IPS DF 6.9 (cell line): Measurements from ENCODE around the gene KIF25.

Source experiments
- DNase-seq: peaks from one replicate; pipeline ENCODE4 v3.0.0-alpha.2; 2013; ENCODE audit warnings: low read depth, low spot score
- H3K27ac ChIP-seq: one replicate; pipeline ENCODE4 v1.5.1; 2013; ENCODE audit warnings: low read length, control low read depth
- H3K27me3 ChIP-seq: 2 replicates; pipeline ENCODE4 v1.6.1; 2013; ENCODE audit warnings: mild to moderate bottlenecking, low read length; ENCODE audit not compliant: control insufficient read depth, insufficient read depth
- H3K36me3 ChIP-seq: 2 replicates; pipeline ENCODE4 v1.6.1; 2013; ENCODE audit warnings: low read length; ENCODE audit not compliant: control insufficient read depth, insufficient read depth
- H3K4me1 ChIP-seq: 2 replicates; pipeline ENCODE4 v1.6.1; 2013; ENCODE audit warnings: low read length; ENCODE audit not compliant: control insufficient read depth, insufficient read depth
- H3K4me3 ChIP-seq: 2 replicates; pipeline ENCODE4 v1.5.1; 2013; ENCODE audit warnings: mild to moderate bottlenecking, low read length
- H3K9me3 ChIP-seq: 2 replicates; pipeline ENCODE4 v1.6.1; 2013; ENCODE audit warnings: low read length, inconsistent platforms; ENCODE audit not compliant: control insufficient read depth, insufficient read depth
- WGBS: extraction: QIAGEN DNeasy Blood & Tissue Kit; methylation state at CpG from one replicate; pipeline ENCODE4 v1.1.7; 2013; ENCODE audit warnings: mixed read lengths, missing lambda C conversion rate; ENCODE audit not compliant: insufficient read length, insufficient coverage; 5-methylcytosine and 5-hydroxymethylcytosine counted together

KIF25 gene

GRCh38 chr6:168043193-168043847 is 45.8 kb downstream of the KIF25 start:
- H3K27ac ChIP-seq: no peak overlapping the region
- no peaks in the 10 kb centered on the region for H3K4me1 ChIP-seq
- H3K4me3 ChIP-seq: no peak overlapping the region
- DNase-seq: no peak
- no peaks in the 10 kb centered on the region for H3K27me3 ChIP-seq
- 0 out of 2 replicates have a peak, but pooled peaks cover 1% of the 10 kb centered on the region for H3K9me3 ChIP-seq
- H3K36me3 ChIP-seq: peaks cover 2% of the 10 kb centered on the region; the same call in 1 of the 2 replicates
- no CpG with 5 or more reads among the region's 17 CpGs for WGBS

DNA sequence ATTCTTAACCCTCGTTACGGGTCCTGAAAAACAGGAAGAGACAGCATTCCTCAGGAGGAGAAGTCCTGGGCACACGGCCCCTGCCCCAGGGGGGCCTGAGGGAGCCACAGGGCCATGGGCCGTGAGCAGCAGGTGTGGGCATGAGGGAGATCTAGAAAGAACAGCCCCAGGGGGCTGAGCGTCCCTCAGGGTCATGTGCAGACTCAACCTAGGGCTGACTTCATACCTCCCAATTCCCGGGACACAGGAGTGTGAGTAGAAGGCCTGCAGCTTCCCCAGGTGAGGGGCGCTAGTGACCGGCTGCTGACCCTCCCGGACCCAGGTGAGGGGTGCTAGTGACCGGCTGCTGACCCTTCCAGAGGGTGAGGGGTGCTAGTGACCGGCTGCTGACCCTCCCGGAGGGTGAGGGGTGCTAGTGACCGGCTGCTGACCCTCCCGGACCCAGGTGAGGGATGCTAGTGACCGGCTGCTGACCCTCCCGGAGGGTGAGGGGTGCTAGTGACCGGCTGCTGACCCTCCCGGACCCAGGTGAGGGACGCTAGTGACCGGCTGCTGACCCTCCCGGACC is 46.5 kb downstream of the KIF25 start:
- no peak overlapping the region for H3K27ac ChIP-seq
- no peak overlapping the region for H3K4me3 ChIP-seq
- no CpG with 5 or more reads among the region's 21 CpGs for WGBS
- peaks cover 2% of the 10 kb centered on the region; the same call in 1 of the 2 replicates for H3K36me3 ChIP-seq
- no peak for DNase-seq
- no peaks in the 10 kb centered on the region for H3K4me1 ChIP-seq
- 0 out of 2 replicates have a peak, but pooled peaks cover 1% of the 10 kb centered on the region for H3K9me3 ChIP-seq
- no peaks in the 10 kb centered on the region for H3K27me3 ChIP-seq

DNA sequence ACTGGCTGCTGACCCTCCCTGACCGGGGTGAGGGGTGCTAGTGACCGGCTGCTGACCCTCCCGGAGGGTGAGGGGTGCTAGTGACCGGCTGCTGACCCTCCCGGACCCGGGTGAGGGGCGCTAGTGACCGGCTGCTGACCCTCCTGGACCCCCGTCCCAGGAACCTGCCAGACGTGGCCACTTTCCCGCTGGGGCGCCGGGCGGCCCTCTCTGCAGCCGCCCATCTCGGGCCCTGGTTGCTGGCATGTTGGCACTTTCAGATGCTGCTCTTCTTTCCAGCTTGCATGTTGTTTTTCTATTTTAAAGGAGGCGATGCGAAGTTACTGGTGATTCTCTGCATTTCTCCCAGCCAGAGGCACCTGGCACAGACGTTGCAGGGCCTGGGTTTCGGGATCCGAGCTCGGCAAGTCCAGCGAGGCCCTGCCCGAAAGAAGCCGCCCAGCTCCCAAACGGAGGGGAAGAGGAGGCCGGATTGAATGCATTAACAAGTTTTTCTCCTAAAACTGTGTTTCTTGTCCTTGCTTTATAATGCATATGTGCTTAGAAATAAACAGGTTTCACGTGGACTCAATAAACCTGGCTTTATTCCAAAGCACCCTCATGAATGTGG is 47.2 kb downstream of the KIF25 start:
- Histone ChIP-seq H3K9me3 (0 out of 2 replicates have a peak, but pooled peaks cover 1% of the 10 kb centered on the region), H3K27me3 (no peaks in the 10 kb centered on the region), H3K36me3 (peaks cover 2% of the 10 kb centered on the region; the same call in 1 of the 2 replicates), H3K4me1 (no peaks in the 10 kb centered on the region), H3K27ac (no peak overlapping the region), H3K4me3 (no peak overlapping the region)
- DNase-seq: no peak
- no CpG with 5 or more reads among the region's 28 CpGs for WGBS

DNA sequence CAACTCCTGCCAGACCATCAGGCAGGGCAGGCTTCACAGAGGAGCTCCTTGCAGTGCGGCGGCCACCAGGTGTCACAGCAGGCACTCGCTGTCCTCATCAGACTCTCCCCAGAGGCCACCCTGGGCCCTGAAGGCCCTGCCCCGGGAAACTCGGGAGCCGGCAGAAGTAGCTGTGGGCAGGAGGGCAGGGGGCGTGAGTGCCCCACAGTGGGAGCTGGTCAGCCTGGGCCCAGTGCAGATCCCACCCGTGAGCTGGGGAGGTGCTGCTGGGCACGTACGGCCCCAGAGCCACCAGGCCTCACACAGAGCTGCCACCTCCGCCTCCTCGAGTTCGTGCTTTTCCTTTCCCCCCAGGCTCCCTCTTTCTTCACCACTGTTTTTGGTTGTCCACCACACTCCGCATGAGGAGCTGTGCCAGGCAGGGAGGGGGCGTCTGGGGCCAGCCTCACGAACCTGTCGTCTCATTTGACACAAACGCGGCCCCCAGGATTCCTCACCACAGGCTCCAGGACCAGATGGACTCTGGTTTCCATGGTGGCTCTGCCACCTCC is 47.7 kb downstream of the KIF25 start:
- Histone ChIP-seq H3K27me3 (no peaks in the 10 kb centered on the region), H3K27ac (no peak overlapping the region), H3K9me3 (no peaks in the 10 kb centered on the region), H3K4me1 (no peaks in the 10 kb centered on the region), H3K4me3 (no peak overlapping the region), H3K36me3 (peaks cover 2% of the 10 kb centered on the region; the same call in 1 of the 2 replicates)
- no peak for DNase-seq
- WGBS: no CpG with 5 or more reads among the region's 19 CpGs

DNA sequence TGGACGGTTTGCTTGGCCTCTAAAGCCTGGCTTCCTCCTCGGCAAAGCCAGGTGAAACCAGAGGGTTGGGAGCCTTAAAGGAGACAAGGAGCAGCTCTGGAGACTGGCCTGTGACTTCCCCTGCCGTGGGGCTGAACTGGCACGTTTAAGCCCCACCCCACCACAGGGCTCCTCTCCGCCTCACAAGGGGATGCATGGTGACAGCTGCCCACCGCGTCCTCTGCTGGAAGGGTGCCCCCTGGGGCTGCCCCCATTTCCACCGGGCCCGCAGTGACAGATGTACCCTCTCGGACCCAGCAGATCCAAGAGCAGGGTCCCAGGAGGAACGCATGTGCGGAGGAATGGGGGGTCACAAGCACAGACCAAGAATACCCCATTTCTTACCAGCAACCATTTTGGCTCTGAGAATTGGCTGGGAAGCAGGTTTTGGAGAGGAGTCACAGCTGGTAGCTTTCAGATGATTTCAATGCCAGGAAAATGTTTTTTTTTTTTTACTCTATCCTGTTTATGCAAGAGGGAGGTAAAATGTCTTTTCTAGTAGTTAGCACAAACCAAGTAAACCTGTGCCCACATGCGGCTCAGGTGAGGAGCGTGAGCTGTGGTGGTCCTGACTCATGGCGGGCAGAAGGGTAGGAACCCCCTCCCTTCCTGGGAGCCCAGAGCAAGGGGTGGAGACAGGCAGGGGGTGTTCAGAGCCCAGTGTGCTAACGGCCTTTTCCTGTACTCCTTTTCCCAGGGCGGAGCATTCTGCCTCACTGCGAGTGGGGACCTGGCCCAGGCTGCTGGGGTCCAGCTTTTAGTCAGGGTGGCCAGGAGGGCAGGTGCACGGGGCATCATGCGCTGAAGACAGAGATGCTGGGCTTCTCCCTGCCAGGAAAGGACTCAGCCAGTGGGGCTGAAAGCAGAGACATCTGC is 48.5 kb downstream of the KIF25 start:
- Histone ChIP-seq H3K27ac (no peak overlapping the region), H3K4me1 (no peaks in the 10 kb centered on the region), H3K36me3 (peaks cover 2% of the 10 kb centered on the region; the same call in 1 of the 2 replicates), H3K4me3 (no peak overlapping the region), H3K27me3 (no peaks in the 10 kb centered on the region), H3K9me3 (no peaks in the 10 kb centered on the region)
- WGBS: no CpG with 5 or more reads among the region's 20 CpGs
- no peak for DNase-seq

DNA sequence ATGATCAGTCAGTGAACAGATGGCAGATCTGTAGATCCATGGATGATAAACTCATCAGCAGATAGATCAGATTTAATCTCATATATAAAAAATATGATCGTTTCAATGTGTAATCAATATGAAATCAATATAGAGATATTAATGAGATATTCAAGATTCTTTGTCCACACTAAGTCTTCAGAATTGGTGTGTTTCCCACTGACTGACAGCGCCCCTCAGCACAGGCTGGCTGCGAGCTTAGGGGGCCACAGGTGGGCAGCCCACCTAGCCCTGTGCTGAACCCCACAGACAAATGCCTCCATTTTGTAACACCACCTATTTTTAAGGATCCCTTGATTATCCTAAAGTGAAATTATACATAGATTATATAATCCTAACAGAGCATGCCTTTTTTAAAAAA is 49.2 kb downstream of the KIF25 start:
- H3K4me3 ChIP-seq: no peak overlapping the region
- H3K27ac ChIP-seq: no peak overlapping the region
- no CpG with 5 or more reads among the region's 3 CpGs for WGBS
- no peak for DNase-seq
- H3K27me3 ChIP-seq: no peaks in the 10 kb centered on the region
- no peaks in the 10 kb centered on the region for H3K9me3 ChIP-seq
- no peaks in the 10 kb centered on the region for H3K4me1 ChIP-seq
- peaks cover 1% of the 10 kb centered on the region; the same call in 1 of the 2 replicates for H3K36me3 ChIP-seq

- H3K4me3 ChIP-seq: no peak overlapping the region; the same call in 1 of the 2 replicates
- H3K36me3 ChIP-seq: no peaks in the 10 kb centered on the region; the same call in 1 of the 2 replicates
- H3K27me3 ChIP-seq: no peaks in the 10 kb centered on the region
- no peaks in the 10 kb centered on the region for H3K4me1 ChIP-seq
- no peak for DNase-seq
- H3K27ac ChIP-seq: no peak overlapping the region
- no CpG with 5 or more reads among the region's 31 CpGs for WGBS
- no peaks in the 10 kb centered on the region for H3K9me3 ChIP-seq
Observed at GRCh38 chr6:168047841-168048723, 50.6 kb downstream of the KIF25 start.

- no CpG with 5 or more reads among the region's 10 CpGs for WGBS
- H3K27me3 ChIP-seq: no peaks in the 10 kb centered on the region
- no peak for DNase-seq
- no peak overlapping the region for H3K27ac ChIP-seq
- no peaks in the 10 kb centered on the region; the same call in 1 of the 2 replicates for H3K36me3 ChIP-seq
- H3K9me3 ChIP-seq: no peaks in the 10 kb centered on the region
- no peaks in the 10 kb centered on the region for H3K4me1 ChIP-seq
- H3K4me3 ChIP-seq: no peak overlapping the region
Observed at GRCh38 chr6:168048724-168049025, 51.2 kb downstream of the KIF25 start.

GRCh38 chr6:168049277-168049676 is 51.8 kb downstream of the KIF25 start:
- no peak for DNase-seq
- H3K4me1 ChIP-seq: no peaks in the 10 kb centered on the region; the same call in 1 of the 2 replicates
- no CpG with 5 or more reads among the region's 20 CpGs for WGBS
- H3K4me3 ChIP-seq: no peak overlapping the region
- H3K27ac ChIP-seq: no peak overlapping the region
- H3K27me3 ChIP-seq: no peaks in the 10 kb centered on the region
- H3K36me3 ChIP-seq: no peaks in the 10 kb centered on the region
- no peaks in the 10 kb centered on the region for H3K9me3 ChIP-seq
